Karpas-422 (cell line): Measurements from ENCODE around the gene TMEFF2. TPM values are rescaled to one million over a fixed set of nuclear protein-coding genes. Genes with fewer than 3 reads are reported as not detected.

Experiments
- DNase-seq: peaks from one replicate; pipeline ENCODE4 v3.0.0-alpha.2; 2015
- H2AFZ ChIP-seq: fragments of 200-600 bp; sonication (generic); 2 replicates; pipeline ENCODE4 v1.6.1; 2014; ENCODE audit warnings: antibody characterized with exemption, low read length, mixed read lengths
- H3K27ac ChIP-seq: fragments of 200-600 bp; sonication (generic); 2 replicates; pipeline ENCODE4 v1.5.1; 2014; ENCODE audit warnings: mild to moderate bottlenecking, low read length, moderate library complexity
- H3K27me3 ChIP-seq: fragments of 200-600 bp; sonication (generic); 2 replicates; pipeline ENCODE4 v1.6.1; 2014; ENCODE audit warnings: low read length, mixed read lengths
- H3K36me3 ChIP-seq: fragments of 200-600 bp; sonication (generic); 2 replicates; pipeline ENCODE4 v1.6.1; 2014; ENCODE audit warnings: low read length, mixed read lengths; ENCODE audit not compliant: insufficient read depth
- H3K4me1 ChIP-seq: fragments of 200-600 bp; sonication (generic); 2 replicates; pipeline ENCODE4 v1.6.1; 2014; ENCODE audit warnings: mild to moderate bottlenecking, low read length, mixed read lengths
- H3K4me2 ChIP-seq: fragments of 200-600 bp; sonication (generic); 2 replicates; pipeline ENCODE4 v1.6.1; 2014; ENCODE audit warnings: low read length, low read depth, mild to moderate bottlenecking; ENCODE audit not compliant: poor library complexity, severe bottlenecking
- H3K4me3 ChIP-seq: fragments of 200-600 bp; sonication (generic); 2 replicates; pipeline ENCODE4 v1.5.1; 2014; ENCODE audit warnings: mild to moderate bottlenecking, antibody characterized with exemption, low read length, mixed read lengths
- H3K79me2 ChIP-seq: fragments of 200-600 bp; sonication (generic); 2 replicates; pipeline ENCODE4 v1.6.1; 2014; ENCODE audit warnings: mild to moderate bottlenecking, low read length, mixed read lengths
- H3K9ac ChIP-seq: fragments of 200-600 bp; sonication (generic); 2 replicates; pipeline ENCODE4 v1.6.0; 2014; ENCODE audit warnings: low read length
- H3K9me2 ChIP-seq: fragments of 200-600 bp; sonication (generic), shearing (Covaris generic); replicated peaks from 2 replicates; pipeline ENCODE4 v1.6.0; 2014; ENCODE audit warnings: mild to moderate bottlenecking, low read length, moderate library complexity; ENCODE audit not compliant: insufficient read depth
- H3K9me3 ChIP-seq: fragments of 300-700, 200-600 bp; sonication (generic); 2 replicates; pipeline ENCODE4 v1.6.1; 2014; ENCODE audit warnings: low read length, mixed read lengths
- H4K20me1 ChIP-seq: fragments of 200-600 bp; sonication (generic); 2 replicates; pipeline ENCODE4 v1.6.1; 2014; ENCODE audit warnings: mild to moderate bottlenecking, antibody characterized with exemption, low read length, low read depth; ENCODE audit not compliant: insufficient read depth
- total RNA-seq: library from RNA; depleted of rRNA; stranded (reverse); fragments of >200 nt; shearing (Covaris generic); gene quantifications from 2 replicates; pipeline ENCODE4 v1.2.3, GENCODE V29; 2014; ENCODE audit warnings: low replicate concordance

The TMEFF2 gene
- total RNA-seq, 1 experiment from 2014 or later = not detected

GRCh38 chr2:191908874-191909273 lies 285.9 kb downstream of the TMEFF2 start:
- Histone ChIP-seq H3K36me3 (no peaks in the 10 kb centered on the region), H3K79me2 (no peaks in the 10 kb centered on the region), H3K9me2 (no peaks in the 10 kb centered on the region), H3K4me3 (no peak overlapping the region), H4K20me1 (no peaks in the 10 kb centered on the region), H3K9ac (no peak overlapping the region), H3K27me3 (no peaks in the 10 kb centered on the region), H3K4me2 (no peak overlapping the region), H3K27ac (no peak overlapping the region), H3K9me3 (no peaks in the 10 kb centered on the region), H2AFZ (no peak overlapping the region), H3K4me1 (no peaks in the 10 kb centered on the region)
- no peak for DNase-seq

- no peak overlapping the region for H3K27ac ChIP-seq
- no peaks in the 10 kb centered on the region for H3K9me2 ChIP-seq
- H4K20me1 ChIP-seq = no peaks in the 10 kb centered on the region
These were observed 287.2 kb downstream of the TMEFF2 start for GRCh38 chr2:191907545-191907944.

GRCh38 chr2:191907091-191907490 lies 287.6 kb downstream of the TMEFF2 start:
- Histone ChIP-seq H3K9me3 (no peaks in the 10 kb centered on the region), H3K79me2 (no peaks in the 10 kb centered on the region), H3K9me2 (no peaks in the 10 kb centered on the region), H3K4me1 (no peaks in the 10 kb centered on the region), H2AFZ (no peak overlapping the region), H3K4me2 (no peak overlapping the region), H3K4me3 (no peak overlapping the region), H3K27ac (no peak overlapping the region), H4K20me1 (no peaks in the 10 kb centered on the region), H3K9ac (no peak overlapping the region), H3K36me3 (no peaks in the 10 kb centered on the region), H3K27me3 (no peaks in the 10 kb centered on the region)
- DNase-seq = no peak

More at GRCh38 chr2:191907545-191907944, 287.2 kb downstream of the TMEFF2 start:
- Histone ChIP-seq H3K27me3 (no peaks in the 10 kb centered on the region), H3K4me1 (no peaks in the 10 kb centered on the region), H3K4me3 (no peak overlapping the region), H2AFZ (no peak overlapping the region), H3K9ac (no peak overlapping the region), H3K4me2 (no peak overlapping the region), H3K79me2 (no peaks in the 10 kb centered on the region), H3K36me3 (no peaks in the 10 kb centered on the region), H3K9me3 (no peaks in the 10 kb centered on the region)
- DNase-seq = no peak

- no peaks in the 10 kb centered on the region for H3K79me2 ChIP-seq
- no peak overlapping the region for H3K4me2 ChIP-seq
- no peak for DNase-seq
- no peaks in the 10 kb centered on the region for H3K4me1 ChIP-seq
- no peak overlapping the region for H3K27ac ChIP-seq
- H3K9me2 ChIP-seq = no peaks in the 10 kb centered on the region
- no peak overlapping the region for H2AFZ ChIP-seq
- no peak overlapping the region for H3K9ac ChIP-seq
- H3K4me3 ChIP-seq = no peak overlapping the region
- H3K9me3 ChIP-seq = no peaks in the 10 kb centered on the region
- H3K36me3 ChIP-seq = no peaks in the 10 kb centered on the region
- H4K20me1 ChIP-seq = no peaks in the 10 kb centered on the region
- H3K27me3 ChIP-seq = no peaks in the 10 kb centered on the region
These were observed 289.4 kb downstream of the TMEFF2 start for GRCh38 chr2:191905336-191905735.

GRCh38 chr2:191901031-191901430 lies 293.7 kb downstream of the TMEFF2 start:
- Histone ChIP-seq H3K4me3 (no peak overlapping the region), H3K79me2 (no peaks in the 10 kb centered on the region), H3K27me3 (no peaks in the 10 kb centered on the region), H3K9me2 (no peaks in the 10 kb centered on the region), H3K36me3 (no peaks in the 10 kb centered on the region), H3K9ac (no peak overlapping the region), H4K20me1 (no peaks in the 10 kb centered on the region), H3K4me2 (no peak overlapping the region), H3K27ac (no peak overlapping the region), H2AFZ (no peak overlapping the region), H3K9me3 (no peaks in the 10 kb centered on the region), H3K4me1 (no peaks in the 10 kb centered on the region)
- no peak for DNase-seq

- Histone ChIP-seq H3K9me3 (no peaks in the 10 kb centered on the region), H3K4me2 (no peak overlapping the region)
These were observed 295.3 kb downstream of the TMEFF2 start for GRCh38 chr2:191899410-191899809.

More at GRCh38 chr2:191899410-191899809, 295.3 kb downstream of the TMEFF2 start:
- Histone ChIP-seq H3K79me2 (no peaks in the 10 kb centered on the region), H2AFZ (no peak overlapping the region), H3K9me2 (no peaks in the 10 kb centered on the region), H3K27ac (no peak overlapping the region), H3K4me1 (no peaks in the 10 kb centered on the region), H4K20me1 (no peaks in the 10 kb centered on the region), H3K36me3 (no peaks in the 10 kb centered on the region), H3K27me3 (no peaks in the 10 kb centered on the region), H3K4me3 (no peak overlapping the region), H3K9ac (no peak overlapping the region)
- no peak for DNase-seq
